GDM1 (cell line): ENCODE measurements around the gene TUBA3D.
A peak's percentile ranks its signal among the peaks of the same experiment; 100 is the strongest.
"Not testable (repeated sequence)": the region's sequence is repeated elsewhere in the genome, so short reads cannot be mapped to it uniquely, and the experiment has no call there.

Experiments used
- DNase-seq: peaks from one replicate; lab custom pipeline; 2025; lab: John Stamatoyannopoulos, UW

The TUBA3D gene

DNA sequence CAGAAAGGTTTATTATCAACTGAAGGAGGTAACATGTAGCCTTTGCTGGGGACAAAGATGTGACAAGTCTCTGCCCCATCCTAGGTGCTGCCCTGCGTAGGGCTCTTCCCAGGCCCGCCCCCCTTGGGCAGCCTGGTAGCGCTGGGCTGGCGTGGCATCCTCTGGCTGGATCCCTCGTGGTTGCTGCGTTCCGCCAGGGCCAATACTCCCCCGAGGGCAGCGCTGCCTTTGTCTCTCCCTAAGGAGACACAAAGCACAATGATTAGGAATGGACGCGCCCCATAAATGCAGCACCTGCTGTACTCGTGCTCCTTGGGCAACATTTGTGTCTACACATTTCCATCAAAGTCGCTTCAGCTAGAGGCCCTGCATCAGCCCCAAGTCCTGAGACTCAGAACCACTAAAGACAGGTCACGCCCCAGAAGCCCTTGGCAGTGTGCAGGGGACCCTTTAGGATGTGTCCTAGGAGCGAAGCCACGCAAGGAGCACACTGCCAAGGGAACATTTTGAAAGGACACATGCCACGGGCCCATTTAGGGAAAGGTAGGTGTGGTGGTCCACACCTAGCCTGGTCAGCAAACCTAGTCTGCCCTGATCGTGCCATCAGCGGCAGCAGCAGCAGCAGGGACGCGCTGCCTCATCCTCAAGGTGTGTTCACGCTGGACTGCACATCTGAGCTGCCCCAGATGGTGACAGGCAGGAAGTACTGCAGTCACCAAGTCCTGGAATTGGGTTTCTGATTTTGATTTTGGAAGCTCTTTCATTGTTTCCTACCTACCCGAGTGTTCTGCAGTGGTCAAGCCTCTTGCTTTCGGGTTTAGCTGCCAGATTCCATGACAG lies 8.3 kb downstream of the TUBA3D start:
- not testable (repeated sequence) for DNase-seq

DNA sequence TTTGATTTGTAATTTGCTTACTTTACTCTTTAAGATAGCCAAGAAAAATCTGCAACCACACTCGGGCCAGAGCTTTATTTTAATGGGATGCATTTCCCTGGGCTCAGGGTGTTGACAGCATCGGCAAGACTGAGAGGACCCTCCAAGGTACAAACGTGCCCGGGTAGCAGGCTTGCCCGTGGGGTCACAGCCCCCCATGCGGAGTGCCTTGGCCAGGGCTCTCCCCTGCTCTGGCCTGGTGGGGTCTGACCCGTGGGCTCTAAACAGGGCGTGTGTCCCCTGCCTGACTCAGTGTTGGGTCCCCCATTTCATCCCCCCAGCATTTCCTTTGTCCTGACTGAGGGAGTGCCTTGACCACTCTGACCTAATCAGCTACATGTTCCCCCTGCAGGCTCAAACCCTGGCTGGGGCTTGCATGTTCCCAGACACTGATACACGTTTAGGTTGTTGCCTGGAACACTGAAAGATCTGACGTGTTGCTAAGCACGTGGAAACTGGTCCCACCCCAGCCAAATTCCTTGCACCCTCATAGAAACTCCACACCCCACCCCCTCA lies 9.1 kb downstream of the TUBA3D start:
- not testable (repeated sequence) for DNase-seq

DNA sequence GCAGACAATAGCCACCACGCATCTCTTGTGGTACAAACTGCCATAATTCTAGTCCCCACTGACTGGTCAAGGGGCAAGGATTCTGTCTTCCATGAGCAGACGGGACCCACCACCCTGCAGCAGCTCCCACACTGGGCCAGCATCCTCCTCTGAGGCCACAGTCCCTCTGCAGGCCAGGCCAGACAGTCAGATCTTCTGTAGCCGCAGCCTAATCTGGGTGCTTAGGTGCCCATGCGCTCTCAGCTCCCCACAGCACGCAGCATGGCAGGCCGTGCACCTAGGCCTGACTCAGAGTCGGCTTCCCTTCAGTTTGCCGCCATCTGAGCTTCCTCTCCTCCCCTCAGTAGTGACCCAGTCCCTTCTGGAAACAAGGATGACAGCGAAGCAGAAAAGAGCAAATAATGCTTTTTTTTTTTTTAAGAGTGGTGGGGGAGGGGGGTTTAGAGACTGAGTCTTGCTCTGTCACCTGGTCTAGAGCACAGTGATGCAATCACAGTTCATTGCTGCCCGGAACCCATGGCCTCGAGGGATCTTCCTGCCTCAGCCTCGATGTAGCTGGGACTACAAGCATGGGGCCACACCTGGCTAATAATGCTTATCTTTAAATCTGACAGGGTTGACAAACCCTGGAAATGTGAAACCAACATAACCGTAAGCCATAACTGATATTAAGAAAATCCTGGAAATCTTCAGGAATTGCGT lies 10.4 kb downstream of the TUBA3D start:
- not testable (repeated sequence) for DNase-seq

DNA sequence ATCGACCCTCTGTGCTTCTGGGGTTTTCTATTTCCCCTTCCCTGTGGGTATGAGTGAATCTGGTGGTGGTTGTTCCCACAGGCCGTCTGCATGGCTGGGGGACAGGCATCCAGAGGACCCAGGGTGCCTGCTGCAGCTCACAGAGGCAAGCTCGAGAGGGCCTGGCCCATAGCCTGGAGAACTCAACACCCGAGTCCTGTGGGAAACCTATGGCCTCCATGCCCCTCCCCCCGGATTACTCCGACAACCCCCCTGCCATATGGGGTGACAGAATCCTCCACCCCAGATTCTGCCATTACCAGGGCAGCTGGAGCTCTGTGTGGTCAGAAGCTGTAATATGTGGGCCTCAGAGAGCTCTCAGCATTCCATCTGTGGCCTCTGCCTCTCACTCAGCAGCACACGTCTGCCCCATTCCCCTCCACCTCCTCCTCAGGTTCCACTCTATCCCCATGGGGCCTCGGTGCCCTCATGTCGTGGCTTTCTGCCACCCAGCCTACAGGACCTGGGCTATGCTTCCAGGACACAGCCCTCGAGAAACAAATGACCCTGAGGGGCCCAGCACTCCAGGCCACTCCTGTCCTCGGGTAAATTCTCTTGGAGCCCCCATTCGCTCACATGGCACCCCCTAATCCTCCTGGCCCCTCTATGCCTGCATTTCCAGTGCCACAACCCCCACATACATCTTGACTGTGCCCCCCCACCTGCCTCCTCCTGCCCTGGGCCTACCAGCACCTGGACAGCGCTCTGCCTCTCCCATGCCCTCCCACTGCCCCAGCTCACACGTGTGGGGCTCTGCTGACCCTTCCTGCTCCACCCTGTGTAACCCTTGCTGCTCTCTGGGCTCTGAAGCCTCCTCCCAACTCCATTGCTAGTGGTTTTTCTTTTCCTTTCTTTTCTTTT lies 12.6 kb downstream of the TUBA3D start:
- no peak for DNase-seq

DNA sequence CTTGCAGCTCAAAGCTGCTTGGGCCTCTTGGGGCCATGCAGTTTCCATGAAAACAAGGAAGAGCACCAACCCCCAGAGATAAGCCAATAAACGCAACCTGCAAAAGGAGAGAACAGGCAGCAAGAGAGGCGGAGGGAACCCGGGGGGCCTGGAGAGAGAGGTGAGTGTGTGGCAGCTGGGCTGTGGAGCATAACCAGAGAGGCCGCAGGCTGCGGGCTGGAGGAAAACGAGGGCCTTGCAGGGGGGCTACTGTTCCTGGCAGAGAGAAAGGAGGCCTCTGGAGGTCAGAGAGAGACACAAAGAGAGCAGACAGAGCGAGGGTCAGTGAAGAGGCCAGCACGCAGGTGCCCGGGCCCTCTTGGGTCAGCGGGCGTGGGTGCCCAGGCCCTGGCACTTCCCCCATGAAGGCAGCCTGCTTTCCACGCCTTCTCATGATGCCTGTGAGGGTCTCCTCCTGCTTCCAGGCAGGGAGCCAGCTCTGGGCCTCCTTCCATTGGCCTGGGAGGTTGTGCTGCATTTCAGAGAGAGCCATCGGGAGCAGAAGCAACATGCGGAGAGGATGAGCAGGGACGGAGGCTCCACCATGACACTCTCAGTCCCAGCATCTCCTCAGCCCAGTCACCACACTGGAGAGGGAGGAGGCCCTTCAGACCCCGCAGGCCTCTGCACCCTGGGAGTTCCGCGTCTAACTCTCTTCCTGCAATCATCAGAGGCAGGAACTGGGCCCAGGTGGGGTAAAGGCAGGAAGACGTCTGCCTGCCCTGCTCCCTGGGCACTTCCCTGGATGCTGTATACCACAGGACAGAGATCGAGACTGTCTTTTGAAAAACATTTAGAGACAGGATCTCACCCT lies 14.9 kb downstream of the TUBA3D start:
- DNase-seq: not testable (repeated sequence)

DNA sequence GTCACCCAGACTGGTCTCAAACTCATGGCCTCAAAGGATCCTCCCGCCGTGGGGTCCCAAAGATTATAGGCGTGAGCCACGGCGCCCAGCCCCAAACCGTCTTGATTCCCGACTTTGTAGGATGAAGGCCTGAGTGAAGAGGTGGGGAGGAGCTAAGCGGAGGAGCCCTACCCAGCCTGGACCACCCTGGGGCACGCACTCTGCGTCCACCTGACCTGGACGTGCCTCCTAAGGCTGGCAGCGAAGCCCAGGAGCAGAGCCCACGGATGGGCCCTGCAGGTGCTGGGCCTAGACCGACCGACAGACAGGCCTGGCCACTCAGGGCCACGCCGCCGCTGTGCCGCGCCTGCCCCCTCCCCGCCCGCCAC lies 15.5 kb downstream of the TUBA3D start:
- DNase-seq: not testable (repeated sequence)

DNA sequence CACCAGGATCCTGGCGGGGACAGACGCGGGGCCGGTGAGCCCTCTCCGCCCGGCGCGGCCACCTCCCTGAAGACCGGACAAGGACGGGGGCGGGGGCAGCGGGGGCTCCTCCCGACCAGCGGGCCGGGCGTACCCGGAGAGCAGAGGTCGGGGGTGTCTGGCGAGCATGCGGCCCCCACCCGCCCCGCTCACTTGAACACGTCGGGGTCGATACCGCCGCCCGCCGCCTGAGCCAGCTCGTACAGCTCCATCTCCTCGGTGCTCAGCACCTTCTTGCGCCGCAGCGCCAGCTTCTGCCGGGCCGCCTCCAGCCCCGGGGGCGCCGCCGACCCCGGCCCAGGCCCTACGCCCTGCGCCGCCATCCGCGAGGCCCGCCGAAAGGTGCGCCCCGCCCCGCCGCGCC lies 16.1 kb downstream of the TUBA3D start, which contains the start of gene MZT2A:
Gene MZT2A (minus strand): TSS at position 383 of the 403 bp plus-strand sequence. CDS start 21 bp downstream, at position 362.
- DNase-seq: not testable (repeated sequence)

DNA sequence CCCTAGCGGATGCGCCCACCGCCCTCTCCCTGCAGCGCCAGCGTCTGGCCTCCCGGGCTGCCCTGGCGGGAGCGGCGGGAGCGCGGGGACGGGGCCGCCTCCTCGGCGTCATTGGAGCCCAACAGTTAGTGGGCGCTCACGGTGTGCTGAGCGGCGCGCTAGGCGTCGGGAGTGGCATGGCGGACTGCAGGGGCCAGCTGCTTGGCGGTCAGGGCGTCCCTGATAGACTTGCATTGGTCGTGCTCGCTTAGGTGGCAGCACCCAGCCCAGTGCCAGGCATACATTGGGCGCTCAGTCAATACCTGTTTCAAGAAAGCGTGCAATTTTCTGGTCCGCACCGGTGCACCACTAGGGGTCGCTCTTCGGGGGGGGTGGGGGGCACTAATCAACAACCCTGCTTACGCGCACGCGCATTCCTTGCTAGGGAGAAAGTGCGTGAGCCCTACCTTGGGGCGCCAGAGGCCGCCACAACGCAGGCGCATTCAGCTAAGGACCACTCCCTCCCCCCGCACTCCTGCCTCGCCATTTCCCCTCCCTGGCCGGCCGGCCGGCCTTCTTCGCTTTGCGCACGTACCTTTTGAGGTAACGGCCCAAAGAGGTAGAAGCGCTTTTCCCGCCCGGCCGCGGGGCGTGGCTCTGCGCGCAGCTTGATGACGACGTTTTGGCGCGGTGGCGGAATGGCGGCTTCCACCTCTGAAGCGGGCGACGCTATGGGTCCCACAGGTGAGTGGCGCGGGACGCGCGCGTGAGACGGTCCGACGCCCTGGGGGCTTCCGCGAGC lies 16.7 kb downstream of the TUBA3D start:
- peak; percentile 94 for DNase-seq

DNA sequence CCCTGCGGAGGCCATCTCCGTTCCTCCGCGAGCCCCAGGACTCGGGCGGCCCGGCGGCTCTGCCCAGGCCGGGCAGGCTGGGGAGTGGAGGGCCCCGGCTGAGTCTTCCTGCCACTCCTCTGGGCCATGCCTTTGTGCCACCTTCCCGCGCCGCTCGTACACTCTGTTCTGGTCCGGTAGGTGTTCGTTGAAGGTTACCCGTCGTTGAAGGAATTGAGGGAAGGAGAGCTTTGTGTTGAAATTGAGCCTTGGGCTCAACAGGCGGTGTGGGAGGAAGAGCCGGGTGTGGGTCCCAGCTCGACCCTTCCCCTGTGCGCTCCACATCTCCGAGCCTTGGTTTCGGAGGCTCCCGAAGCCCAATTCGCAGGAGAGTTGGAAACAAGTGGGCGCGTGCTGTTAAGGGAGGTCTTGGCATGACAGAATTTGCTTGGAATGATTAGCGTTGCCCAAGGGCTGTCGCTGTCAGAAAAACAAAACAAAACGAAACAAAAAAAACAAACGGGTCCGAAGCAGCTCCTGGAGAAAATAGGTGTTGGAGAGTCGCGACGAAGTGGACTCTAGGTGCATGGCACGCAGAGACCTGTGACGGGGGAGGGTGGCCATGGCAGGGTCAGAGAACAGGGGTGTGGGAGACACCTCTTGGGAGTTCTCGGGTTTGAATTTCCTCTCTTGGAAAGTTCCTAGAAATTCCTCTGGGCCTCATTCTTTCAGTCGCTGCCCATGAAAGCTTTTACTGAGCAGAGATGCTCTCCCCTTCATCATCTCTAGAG lies 17.5 kb downstream of the TUBA3D start:
- no peak for DNase-seq

DNA sequence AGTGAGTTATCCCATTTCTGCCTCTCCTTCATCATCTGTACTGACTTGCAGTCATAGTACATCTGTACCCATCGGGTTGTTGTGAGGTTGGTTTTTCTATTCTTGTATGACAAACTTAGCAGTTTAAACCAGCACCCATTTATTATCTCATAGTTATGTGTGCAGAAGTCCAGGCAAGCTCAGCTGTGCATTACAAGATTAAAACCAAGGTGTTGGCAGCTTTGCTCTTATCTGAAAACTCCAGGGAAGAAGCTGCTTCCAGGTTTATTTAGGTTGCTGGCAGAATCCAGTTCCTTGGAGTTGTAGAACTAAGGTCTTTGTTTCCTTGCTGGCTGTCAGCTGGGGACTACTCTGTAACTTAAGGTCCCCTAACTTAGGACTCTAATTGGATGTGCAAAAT lies 19.6 kb downstream of the TUBA3D start:
- DNase-seq: not testable (repeated sequence)

DNA sequence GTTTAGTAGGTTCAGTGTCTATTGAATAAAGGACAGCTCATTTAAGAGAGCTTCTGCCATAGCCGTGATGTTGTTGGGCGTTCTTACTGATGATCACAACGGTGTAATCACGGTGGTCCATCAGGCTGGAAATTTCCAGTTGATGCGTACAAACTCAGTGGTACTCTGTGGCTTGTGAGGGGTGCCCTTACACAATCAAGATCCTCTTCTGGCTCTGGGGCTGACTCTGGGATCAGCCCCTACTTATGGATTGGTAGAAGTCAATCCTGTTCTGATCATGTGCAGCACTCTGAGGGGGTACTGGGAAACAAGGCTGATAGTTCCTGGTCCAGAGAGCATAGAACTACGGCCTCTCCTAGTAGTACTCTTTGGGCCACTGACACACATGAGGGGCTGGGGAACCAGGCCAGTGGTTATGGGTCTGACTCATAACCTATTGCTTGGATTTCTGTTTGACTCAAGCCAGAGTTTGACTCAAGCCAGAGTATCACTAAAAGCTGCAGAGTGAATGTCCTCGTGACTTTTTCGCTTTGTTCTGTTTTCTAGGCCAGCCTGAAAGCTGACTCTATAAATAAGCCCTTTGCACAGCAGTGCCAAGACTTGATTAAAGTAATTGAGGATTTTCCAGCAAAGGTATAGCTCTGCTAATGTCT lies 22.5 kb downstream of the TUBA3D start:
- not testable (repeated sequence) for DNase-seq

DNA sequence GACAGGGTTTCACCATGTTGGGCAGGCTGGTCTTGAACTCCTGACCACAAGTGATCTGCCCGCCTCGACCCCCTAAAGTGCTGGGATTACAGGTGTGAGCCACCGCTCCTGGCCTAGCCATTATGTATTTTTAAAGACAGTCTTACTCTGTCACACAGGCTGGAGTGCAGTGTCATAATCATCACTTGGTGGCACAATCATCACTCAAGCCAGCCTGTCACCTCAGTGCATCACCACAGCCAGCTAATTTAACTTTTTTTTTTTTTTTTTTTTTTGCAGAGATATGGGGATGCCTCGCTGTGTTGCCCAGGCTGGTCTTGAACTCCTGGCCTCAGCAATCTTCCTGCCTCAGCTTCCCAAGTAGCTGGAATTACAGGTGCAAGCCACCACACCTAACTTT lies 27.7 kb downstream of the TUBA3D start:
- not testable (repeated sequence) for DNase-seq

DNA sequence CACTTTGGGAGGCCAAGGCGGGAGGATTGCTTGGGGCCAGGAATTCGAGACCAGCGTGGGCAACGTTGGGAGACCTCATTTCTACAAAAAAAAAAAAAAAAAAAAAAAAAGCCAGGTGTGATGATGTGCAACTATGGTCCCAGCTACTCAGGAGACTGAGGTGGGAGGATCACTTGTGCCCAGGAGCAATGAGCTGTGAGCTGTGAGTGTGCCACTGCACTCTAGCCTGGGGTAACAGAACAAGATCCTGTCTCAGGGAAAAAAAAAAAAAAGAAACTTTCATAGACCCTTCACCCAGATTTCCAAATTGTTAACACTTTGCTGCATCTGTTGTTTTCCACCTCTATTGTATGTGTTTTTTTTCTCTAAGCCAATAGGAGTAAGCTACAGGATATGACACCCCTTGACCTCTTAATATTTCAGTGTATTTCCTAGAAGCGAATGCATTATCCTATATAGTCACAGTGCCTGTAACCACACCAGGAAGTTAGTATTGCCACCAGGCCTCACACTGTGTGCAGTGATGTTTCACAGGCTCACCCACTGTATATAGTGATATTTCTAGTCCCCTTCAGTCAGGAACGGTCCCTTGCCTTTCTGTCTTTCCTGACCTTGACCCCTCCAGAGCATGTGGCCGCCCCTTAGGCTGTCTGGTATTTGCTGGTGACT lies 28.3 kb downstream of the TUBA3D start:
- DNase-seq: not testable (repeated sequence)

DNA sequence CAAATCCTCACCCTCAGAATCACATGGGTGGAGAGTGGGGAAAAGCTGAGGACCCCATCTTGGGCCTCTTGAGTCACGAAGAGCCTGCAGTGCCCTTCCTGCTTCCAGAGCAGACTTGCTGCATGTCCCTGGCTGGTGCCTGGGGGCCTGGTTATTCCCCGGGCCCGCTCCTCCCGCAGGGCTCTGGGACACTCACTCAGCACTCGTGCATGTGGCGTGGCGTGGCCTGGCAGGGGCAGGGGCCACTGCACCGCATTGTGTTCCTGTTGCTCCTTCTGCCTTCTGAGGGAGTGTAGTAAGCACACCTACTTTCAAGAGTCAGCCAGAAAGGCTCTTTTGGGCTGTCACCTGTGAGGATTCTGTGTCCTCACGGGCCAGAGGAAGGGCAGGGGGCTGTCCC lies 33.7 kb downstream of the TUBA3D start:
- no peak for DNase-seq

DNA sequence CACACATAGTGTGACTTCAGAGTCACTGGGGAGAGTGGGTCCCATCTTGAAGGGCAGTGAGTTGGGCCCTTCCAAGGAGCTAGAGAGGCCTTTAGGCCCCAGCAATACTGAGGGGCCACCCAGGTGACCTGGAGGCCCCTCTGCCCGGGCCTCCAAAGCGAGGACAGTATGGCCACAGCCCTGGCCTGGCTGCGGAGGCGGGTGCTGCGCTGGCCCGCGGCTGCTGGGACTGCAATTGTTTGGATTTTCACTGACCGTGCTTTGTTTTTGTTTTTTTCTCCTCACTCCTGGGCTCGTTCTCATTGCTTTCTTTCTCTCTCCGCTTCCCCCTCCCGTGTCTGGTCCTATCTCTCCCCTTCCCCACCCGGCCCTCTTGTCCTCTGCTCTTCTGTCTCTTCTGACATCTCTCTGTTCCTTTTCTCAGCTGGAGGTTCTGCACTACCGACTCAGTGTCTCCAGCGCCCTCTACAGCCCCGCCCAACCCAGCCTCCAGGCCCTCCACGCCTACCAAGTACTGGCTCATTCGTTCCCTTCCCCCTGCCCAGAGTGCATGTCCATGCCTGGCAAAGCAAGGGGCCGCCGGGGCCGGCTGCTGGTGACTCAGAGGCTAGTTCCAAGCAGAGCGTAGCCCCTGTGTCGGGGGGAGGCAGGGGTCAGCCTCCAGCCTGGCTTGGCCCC lies 35.5 kb downstream of the TUBA3D start:
- not testable (repeated sequence) for DNase-seq

DNA sequence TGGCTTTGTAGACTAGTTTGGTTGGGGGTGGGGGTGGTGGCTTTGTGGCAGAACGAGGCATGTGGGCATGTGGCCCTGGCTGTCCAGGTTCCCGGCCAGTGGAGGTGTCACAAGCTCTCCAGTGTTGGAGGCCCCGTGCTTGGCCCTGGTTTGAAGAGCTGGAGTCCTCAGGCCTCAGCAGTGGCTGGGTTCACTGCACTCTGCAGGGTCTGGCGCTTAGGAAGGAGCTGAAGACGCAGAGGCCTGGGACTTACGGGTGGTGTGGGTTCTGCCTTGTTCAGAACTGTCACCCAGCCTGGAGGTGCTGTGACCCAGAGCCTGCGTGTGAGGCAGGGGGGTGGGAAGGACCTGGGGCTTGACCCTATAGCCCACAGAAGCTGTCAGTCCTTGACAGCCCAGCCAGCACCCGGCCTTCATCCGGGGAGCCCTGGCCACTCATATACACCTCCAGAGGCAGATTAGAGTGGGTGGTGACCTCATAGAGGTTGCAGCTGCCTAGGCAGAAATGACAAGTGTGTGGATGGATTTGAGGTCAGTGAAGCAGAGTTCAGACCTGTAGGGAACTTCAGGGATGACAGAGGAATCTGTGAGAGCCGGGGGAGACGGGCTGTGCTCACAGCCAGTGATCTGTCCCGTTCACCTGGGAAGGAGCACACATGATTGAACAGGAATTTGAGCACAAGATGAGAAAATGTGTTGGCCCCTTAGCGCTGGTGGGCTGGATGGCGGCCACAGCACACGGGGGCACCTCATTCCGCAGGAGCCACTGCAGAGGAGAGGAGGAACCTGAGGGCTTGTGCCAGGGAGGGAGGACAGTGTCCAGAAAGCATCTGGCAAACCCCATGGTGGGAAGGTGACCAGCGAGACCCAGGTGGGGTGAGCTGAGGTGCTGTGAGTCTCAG lies 36.3 kb downstream of the TUBA3D start:
- not testable (repeated sequence) for DNase-seq
